Measurements from ENCODE around the gene OR10A2. TPM values are rescaled to one million over a fixed set of nuclear protein-coding genes. Genes with fewer than 3 reads are reported as not detected.

Gene OR10A2
- polyA plus RNA-seq, 1 of the 3 experiments (the other 2 are of a cell fraction) = not detected

- Histone ChIP-seq H3K79me2 (ENCODE audit: insufficient read depth) (no peaks in the 10 kb centered on the region), H4K20me1 (ENCODE audit: insufficient read depth) (no peaks in the 10 kb centered on the region), H3K4me2 (no peak overlapping the region), H3K36me3 (replicated peaks in 1 of 2; ENCODE audit: control insufficient read depth in 1 of 2, insufficient read depth in 2 of 2, low read length in 1 of 2) (no peaks in the 10 kb centered on the region), H3F3A (replicated peaks; ENCODE audit: insufficient read depth) (no peaks in the 10 kb centered on the region), H2AFZ (ENCODE audit: low read depth) (no peak overlapping the region), H3K4me3 (ENCODE audit: low read depth in 2 of 2, low read length in 1 of 2) (no peak overlapping the region), H3K9me3 (no peaks in the 10 kb centered on the region), H3K27ac (ENCODE audit: low read depth in 2 of 2, low read length in 1 of 2) (no peak overlapping the region), H3K4me1 (ENCODE audit: control insufficient read depth in 1 of 2, insufficient read depth in 2 of 2, low read depth in 1 of 2, low read length in 1 of 2) (no peaks in the 10 kb centered on the region), H3K27me3 (ENCODE audit: insufficient read depth) (no peaks in the 10 kb centered on the region), H3K9ac (no peak overlapping the region), H3K9me2 (no peaks in the 10 kb centered on the region)
- WGBS (ENCODE audit: low lambda C conversion rate) = 13% methylated on average over 1 of the region's 1 CpG
- ChIA-PET CTCF (no interaction called here), POLR2A (no interaction called here)
- no peak for TF ChIP-seq MAX (IDR thresholded peaks at IDR 0.05; ENCODE audit: low read depth)
- no peak for TF ChIP-seq SIN3A (IDR thresholded peaks at IDR 0.05; ENCODE audit: borderline replicate concordance, low read depth, low read length)
- no peak for TF ChIP-seq SMC3 (IDR thresholded peaks at IDR 0.05; ENCODE audit: low read depth, low read length)
- no peak for TF ChIP-seq RXRA (IDR thresholded peaks at IDR 0.05; ENCODE audit: borderline replicate concordance, low read depth)
- TF ChIP-seq TCF12 (IDR thresholded peaks at IDR 0.05) = no peak
- TF ChIP-seq RFX5 (IDR thresholded peaks at IDR 0.05; ENCODE audit: low read length) = no peak
- no peak for TF ChIP-seq RCOR1 (IDR thresholded peaks at IDR 0.05; ENCODE audit: low read length)
- no peak for TF ChIP-seq TAF1 (IDR thresholded peaks at IDR 0.05; ENCODE audit: borderline replicate concordance, low read depth, low read length)
- TF ChIP-seq NRF1 (IDR thresholded peaks at IDR 0.05; ENCODE audit: low read depth, low read length) = no peak
- no peak for TF ChIP-seq USF2 (IDR thresholded peaks at IDR 0.05; ENCODE audit: borderline replicate concordance, low read depth, low read length)
- TF ChIP-seq CTCF (IDR thresholded peaks at IDR 0.05) = no peak
- TF ChIP-seq REST (IDR thresholded peaks at IDR 0.05; ENCODE audit: low read depth, low read length) = no peak
- no peak for TF ChIP-seq ZBTB33 (IDR thresholded peaks at IDR 0.05; ENCODE audit: borderline replicate concordance, low read depth)
- no peak for TF ChIP-seq GATA2 (CRISPR knock-in tag; IDR thresholded peaks at IDR 0.05)
- TF ChIP-seq GABPA (IDR thresholded peaks at IDR 0.05; ENCODE audit: low read depth) = no peak
- no peak for TF ChIP-seq NFIC (IDR thresholded peaks at IDR 0.05; ENCODE audit: borderline replicate concordance)
- TF ChIP-seq MEF2A (IDR thresholded peaks at IDR 0.05; ENCODE audit: borderline replicate concordance, low read depth) = no peak
- DNase-seq = no peak
Measured at GRCh38 chr11:6855971-6856541, 6.8 kb upstream of the OR10A2 start.

All from SK-N-SH (cell line).